ENCODE results near the gene PPP2CA. TPM values are rescaled to one million over a fixed set of nuclear protein-coding genes. Genes with fewer than 3 reads are reported as not detected.

The PPP2CA gene
- total and polyA plus RNA-seq, 9 of the 15 experiments (the other 6 are each of a cell fraction or from before 2014, with no cell fraction given) = 23.0 to 257 (median 109) TPM

GRCh38 chr5:134255418-134256150 lies 29.7 kb upstream of the PPP2CA start:
- Histone ChIP-seq H3K4me2 (ENCODE audit: insufficient read depth, low read length) (no peak overlapping the region), H3K4me3 (no peak overlapping the region), H3K9me3 (replicated peaks; ENCODE audit: control insufficient read depth, insufficient read depth, low read depth, low read length) (no peaks in the 10 kb centered on the region; the same call in 1 of the 2 replicates), H3K27me3 (ENCODE audit: control insufficient read depth in 2 of 2, insufficient read depth in 2 of 2, low read length in 2 of 2) (0 out of 5 replicates have a peak, but pooled peaks cover 0 to 12% of the 10 kb centered on the region in 2 experiments), H4K20me1 (replicated peaks; ENCODE audit: control insufficient read depth, insufficient read depth, low read length) (no peaks in the 10 kb centered on the region), H3K79me2 (ENCODE audit: control insufficient read depth, insufficient read depth, low read length) (no peaks in the 10 kb centered on the region), H3K36me3 (ENCODE audit: control insufficient read depth, insufficient read depth, low read length) (no peaks in the 10 kb centered on the region), H3K4me1 (replicated peaks in 1 of 2; ENCODE audit: control insufficient read depth in 2 of 2, insufficient read depth in 2 of 2, low read length in 2 of 2) (no peaks in the 10 kb centered on the region), H3K9me1 (ENCODE audit: control insufficient read depth, insufficient read depth, low read length) (no peaks in the 10 kb centered on the region), H3K27ac (ENCODE audit: extremely low read depth, low read depth, low read length) (no peak overlapping the region), H3K9ac (ENCODE audit: insufficient read depth in 1 of 2, low read depth in 2 of 2, low read length in 2 of 2) (no peak overlapping the region), H2AFZ (ENCODE audit: low read depth, low read length) (no peak overlapping the region)
- intact Hi-C loops (cut with micrococcal nuclease) = no loop called here
- ATAC-seq = no peak
- in situ Hi-C loops (cut with MboI) = no loop called here
- FAIRE-seq = no peak
- ChIA-PET POLR2A (no interaction called here), CTCF (ENCODE audit: low intra/inter-chr PET ratio) (no interaction called here)
- WGBS (ENCODE audit: insufficient coverage, low coverage, missing lambda C conversion rate) = 7% methylated on average over 2 of the region's 2 CpGs
- no TSS peak for BruUV-seq (replicated peaks)
- no peak for DNase-seq (ENCODE audit: extremely low read depth in 1 of 4, low spot score in 3 of 4)
- no peak for TF ChIP-seq TAF1 (IDR thresholded peaks at IDR 0.05; ENCODE audit: control insufficient read depth, extremely low read depth, insufficient read depth, low read length, severe bottlenecking)
- TF ChIP-seq HNRNPK (IDR thresholded peaks at IDR 0.05; ENCODE audit: low read depth, low read length, poor library complexity, severe bottlenecking) = no peak
- TF ChIP-seq ARID3A (IDR thresholded peaks at IDR 0.05; ENCODE audit: borderline replicate concordance, low read depth, low read length) = no peak
- TF ChIP-seq CEBPB (tag; IDR thresholded peaks at IDR 0.05) = no peak
- TF ChIP-seq HDAC6 (IDR thresholded peaks at IDR 0.05; ENCODE audit: low read depth, low read length) = no peak
- no peak for TF ChIP-seq FOXJ3 (CRISPR knock-in tag; IDR thresholded peaks at IDR 0.05)
- no peak for TF ChIP-seq ETV1 (tag; conservative IDR thresholded peaks at IDR 0.05; ENCODE audit: low read depth)
- TF ChIP-seq GTF2B (IDR thresholded peaks at IDR 0.05; ENCODE audit: extremely low read depth, insufficient read length) = no peak
- no peak for TF ChIP-seq FOXJ2 (tag; IDR thresholded peaks at IDR 0.05)
- TF ChIP-seq ZFP36 (IDR thresholded peaks at IDR 0.05; ENCODE audit: low read depth, low read length, partially characterized antibody) = no peak
- TF ChIP-seq ZNF551 (CRISPR knock-in tag; IDR thresholded peaks at IDR 0.05) = no peak
- no peak for TF ChIP-seq FOS (IDR thresholded peaks at IDR 0.05; ENCODE audit: extremely low read depth, insufficient read length)
- no peak for TF ChIP-seq ASH1L (IDR thresholded peaks at IDR 0.05; ENCODE audit: borderline replicate concordance, low read depth, partially characterized antibody)
- no peak for TF ChIP-seq POLR2AphosphoS5 (IDR thresholded peaks at IDR 0.05; ENCODE audit: control insufficient read depth, insufficient read depth, low read depth, low read length)
- no peak for TF ChIP-seq SMARCA4 (IDR thresholded peaks at IDR 0.05)
- TF ChIP-seq SRF (CRISPR knock-in tag; IDR thresholded peaks at IDR 0.05) = no peak
- no peak for TF ChIP-seq SMC3 (conservative IDR thresholded peaks at IDR 0.05; ENCODE audit: insufficient read depth, low read depth, low read length)
- no peak for TF ChIP-seq SAP30 (IDR thresholded peaks at IDR 0.05; ENCODE audit: borderline replicate concordance, insufficient read depth, low read depth, low read length, poor library complexity, severe bottlenecking)

All from K562 (cell line).